ENCODE results near the gene PLCB1. TPM values are rescaled to one million over a fixed set of nuclear protein-coding genes. Genes with fewer than 3 reads are reported as not detected.

The PLCB1 gene
- total and polyA plus RNA-seq, 2 of the 4 experiments (the other 2 are of a cell fraction), result 5.6 to 16.1 TPM

GRCh38 chr20:8782804-8783203 lies 650.7 kb downstream of the PLCB1 start:
- Histone ChIP-seq H2AK9ac (replicated peaks; ENCODE audit: low read depth, low read length, poor library complexity) (no peak overlapping the region), H3K4me3 (ENCODE audit: insufficient read depth, low read depth, low read length) (no peak overlapping the region), H3K56ac (ENCODE audit: extremely low read depth, insufficient read depth, low read length) (no peak overlapping the region), H4K5ac (ENCODE audit: low read depth, low read length) (no peak overlapping the region), H3K9ac (ENCODE audit: low read depth, low read length) (no peak overlapping the region), H3K23ac (ENCODE audit: low read depth, low read length) (no peak overlapping the region), H3K9me3 (ENCODE audit: control insufficient read depth, insufficient read depth, low read length) (no peaks in the 10 kb centered on the region), H2BK15ac (ENCODE audit: low read depth, low read length) (no peak overlapping the region), H3K79me1 (ENCODE audit: low read depth in 1 of 2, low read length in 2 of 2) (no peaks in the 10 kb centered on the region), H2AFZ (replicated peaks; ENCODE audit: low read length, poor library complexity) (no peak overlapping the region), H3K27me3 (ENCODE audit: control insufficient read depth, insufficient read depth, low read length) (no peaks in the 10 kb centered on the region), H2BK120ac (ENCODE audit: low read depth, low read length) (no peak overlapping the region), H3K14ac (replicated peaks; ENCODE audit: low read depth, low read length) (no peak overlapping the region), H3K27ac (ENCODE audit: insufficient read depth, low read length) (no peak overlapping the region), H2BK5ac (ENCODE audit: low read depth, low read length, poor library complexity, severe bottlenecking) (peak overlapping the region; percentile 39), H2AK5ac (ENCODE audit: low read depth, low read length) (no peak overlapping the region), H3K4me1 (ENCODE audit: control insufficient read depth, insufficient read depth, low read length) (peaks cover 5% of the 10 kb centered on the region), H2BK20ac (ENCODE audit: low read depth, low read length) (no peak overlapping the region), H4K91ac (ENCODE audit: insufficient read depth, low read depth, low read length) (no peak overlapping the region), H4K8ac (ENCODE audit: low read depth in 2 of 2, low read length in 2 of 2) (no peak overlapping the region), H3K4ac (ENCODE audit: low read depth, low read length) (no peak overlapping the region), H3K36me3 (ENCODE audit: control insufficient read depth, insufficient read depth, low read length) (peaks cover 3% of the 10 kb centered on the region; the same call in 1 of the 2 replicates), H4K20me1 (ENCODE audit: insufficient read depth, low read length) (no peaks in the 10 kb centered on the region), H3K18ac (ENCODE audit: low read depth, low read length) (no peak overlapping the region), H3K9me1 (ENCODE audit: insufficient read depth, low read length) (peaks cover 4% of the 10 kb centered on the region; the same call in 1 of the 2 replicates), H3K4me2 (ENCODE audit: low read depth, low read length) (no peak overlapping the region)
- ATAC-seq (ENCODE audit: low read depth) (peak; percentile 48), DNase-seq (peak; percentile 43)
- intact Hi-C loops (cut with micrococcal nuclease), result no loop called here
- in situ Hi-C loops (cut with MboI; ENCODE audit: low sequenced_read_pairs), result no loop called here
- BruUV-seq (replicated peaks), result no TSS peak
- no CpG with 5 or more reads among the region's 2 CpGs for WGBS, 2 experiments (ENCODE audit: extremely low coverage in 2 of 2, insufficient read length in 1 of 2)
- ChIA-PET POLR2A (ENCODE audit: unreplicated experiment) (no interaction called here), CTCF (no interaction called here)
- dilution Hi-C loops (cut with HindIII; ENCODE audit: low sequenced_read_pairs, unreplicated experiment), result no loop called here
- TF ChIP-seq MAFK (IDR thresholded peaks at IDR 0.05; ENCODE audit: low read depth, low read length), result no peak
- TF ChIP-seq USF2 (IDR thresholded peaks at IDR 0.05; ENCODE audit: low read depth, low read length), result no peak
- TF ChIP-seq CTCF (conservative IDR thresholded peaks at IDR 0.05; ENCODE audit: low read depth, low read length), result no peak
- TF ChIP-seq ELK1 (IDR thresholded peaks at IDR 0.05; ENCODE audit: borderline replicate concordance, low read depth, low read length), result no peak
- TF ChIP-seq FOS (IDR thresholded peaks at IDR 0.05; ENCODE audit: low read depth, low read length), result no peak
- TF ChIP-seq RCOR1 (IDR thresholded peaks at IDR 0.05; ENCODE audit: insufficient replicate concordance, low read length), result no peak
- no peak for TF ChIP-seq CHD1 (IDR thresholded peaks at IDR 0.05; ENCODE audit: low read depth, low read length)
- TF ChIP-seq POLR2A (IDR thresholded peaks at IDR 0.05; ENCODE audit: low read depth, low read length), result no peak
- TF ChIP-seq SMC3 (IDR thresholded peaks at IDR 0.05; ENCODE audit: low read depth, low read length), result no peak
- TF ChIP-seq BHLHE40 (IDR thresholded peaks at IDR 0.05; ENCODE audit: low read depth, low read length), result no peak
- no peak for TF ChIP-seq RAD21 (IDR thresholded peaks at IDR 0.05; ENCODE audit: low read length)
- no peak for TF ChIP-seq MAZ (IDR thresholded peaks at IDR 0.05; ENCODE audit: borderline replicate concordance, low read depth, low read length)
